Measurements from ENCODE around the gene KCNN3.

The KCNN3 gene

DNA sequence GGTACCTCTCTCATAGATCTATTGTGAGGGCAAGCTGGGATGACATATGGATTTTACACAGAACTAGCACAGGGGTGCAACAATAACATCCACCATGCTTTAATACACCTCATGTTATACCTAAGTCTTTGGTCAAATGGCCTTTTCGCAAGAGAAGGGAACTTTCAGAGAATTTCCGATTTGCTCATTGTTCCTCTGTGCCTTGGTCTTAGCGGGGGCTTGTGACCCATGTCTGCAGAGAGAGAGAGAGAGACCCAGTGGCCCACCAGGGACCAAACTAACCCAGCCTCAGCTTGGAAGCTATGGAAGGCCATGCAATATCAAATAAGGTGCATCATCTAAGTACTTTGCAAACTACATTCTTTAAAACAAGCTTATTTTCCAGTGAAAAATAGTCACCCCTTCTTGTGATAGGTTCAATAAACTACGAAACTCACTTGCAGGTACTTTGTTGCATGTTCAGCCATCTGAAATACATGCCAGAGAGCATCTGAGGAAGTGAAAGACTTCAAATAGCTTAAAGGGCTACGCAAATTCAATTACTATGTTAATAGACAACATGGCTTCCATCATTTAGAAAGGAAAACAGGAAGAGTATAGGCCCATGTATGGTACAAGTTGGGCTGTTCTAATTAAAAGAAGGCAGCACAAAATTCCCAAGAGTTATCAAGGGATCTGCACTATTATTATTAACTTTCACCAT lies 100.7 kb downstream of the KCNN3 start:
- no peak for DNase-seq

DNA sequence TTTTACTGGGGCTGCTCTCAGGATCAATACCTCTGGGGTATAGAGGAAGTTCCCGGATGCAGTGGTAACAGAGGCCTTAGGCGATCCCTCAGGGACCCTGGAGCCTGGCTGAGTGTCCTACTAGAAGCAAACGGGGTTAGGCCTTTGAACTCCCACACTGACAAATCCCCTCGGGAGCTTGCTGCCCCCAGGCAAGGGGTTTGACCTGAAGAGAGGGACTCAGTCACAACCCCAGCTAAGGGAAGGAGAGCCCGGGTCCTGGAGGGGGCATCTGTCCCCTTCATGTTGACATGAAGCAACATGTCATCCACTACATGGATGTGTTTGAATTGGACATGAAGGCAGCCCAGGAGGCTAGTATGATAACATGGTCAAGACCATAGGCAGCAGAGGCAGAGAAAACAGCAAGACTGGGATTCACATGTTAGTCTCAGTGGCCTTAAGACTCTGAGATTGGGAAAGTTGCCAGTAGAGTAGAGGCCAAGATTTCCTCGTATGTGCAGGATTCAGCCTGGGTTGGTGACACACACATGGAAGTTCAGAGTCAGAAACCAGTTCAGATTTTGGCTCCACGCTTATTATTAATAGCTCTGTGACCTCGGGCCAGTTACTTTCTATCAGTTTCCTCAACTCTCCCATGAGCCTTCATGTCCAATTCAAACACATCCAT lies 101.5 kb downstream of the KCNN3 start:
- no peak for DNase-seq

GRCh38 chr1:154767315-154768240 lies 102.5 kb downstream of the KCNN3 start:
- DNase-seq: no peak

- DNase-seq: no peak
These were observed 104.1 kb downstream of the KCNN3 start for GRCh38 chr1:154765970-154766369.

DNA sequence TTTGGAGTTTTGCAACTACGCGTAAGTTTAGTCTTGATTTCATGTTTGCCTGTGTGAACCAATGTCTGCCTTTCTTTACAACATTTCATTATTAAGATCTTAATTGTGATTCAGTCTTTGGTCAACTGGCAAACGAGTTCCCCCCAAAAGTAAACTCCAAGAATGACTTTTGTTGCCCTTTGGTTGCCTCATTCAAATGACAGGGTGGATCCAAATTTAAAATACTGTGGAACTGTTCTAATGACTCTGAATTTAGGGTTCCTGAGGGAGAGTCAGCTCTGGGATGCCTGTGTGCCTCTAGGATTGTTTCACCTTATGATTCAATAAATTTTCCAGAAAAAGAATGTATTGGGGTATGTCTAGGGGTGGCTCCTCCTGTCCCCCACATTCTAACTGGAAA lies 105.3 kb downstream of the KCNN3 start:
- no peak for DNase-seq

GRCh38 chr1:154764181-154764580 lies 105.9 kb downstream of the KCNN3 start:
- no peak for DNase-seq

- DNase-seq: peak; percentile 61 to 80 (median 76)
These were observed 109.6 kb downstream of the KCNN3 start for GRCh38 chr1:154760469-154760933.

DNA sequence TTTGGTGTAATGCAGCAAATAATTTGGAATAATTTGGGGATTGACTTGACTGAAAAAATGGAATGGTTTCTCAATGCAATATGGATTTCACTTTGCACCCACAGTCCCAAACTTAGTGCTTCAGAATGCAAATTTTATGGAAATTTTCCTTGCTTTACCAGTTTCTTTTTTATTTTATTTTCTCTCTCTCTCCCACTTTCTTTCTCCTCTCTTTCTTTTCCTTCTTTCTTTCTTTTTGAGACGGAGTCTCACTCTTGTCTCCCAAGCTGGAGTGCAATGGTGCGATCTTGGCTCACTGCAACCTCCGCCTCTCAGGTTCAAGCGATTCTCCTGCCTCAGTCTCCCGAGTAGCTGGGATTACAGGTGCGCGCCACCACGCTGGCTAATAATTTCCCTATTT lies 110.3 kb downstream of the KCNN3 start:
- no peak for DNase-seq

- peak in 2 of 5 donors; percentile 15 to 90 for DNase-seq
These were observed 110.9 kb downstream of the KCNN3 start for GRCh38 chr1:154759196-154759595.

DNA sequence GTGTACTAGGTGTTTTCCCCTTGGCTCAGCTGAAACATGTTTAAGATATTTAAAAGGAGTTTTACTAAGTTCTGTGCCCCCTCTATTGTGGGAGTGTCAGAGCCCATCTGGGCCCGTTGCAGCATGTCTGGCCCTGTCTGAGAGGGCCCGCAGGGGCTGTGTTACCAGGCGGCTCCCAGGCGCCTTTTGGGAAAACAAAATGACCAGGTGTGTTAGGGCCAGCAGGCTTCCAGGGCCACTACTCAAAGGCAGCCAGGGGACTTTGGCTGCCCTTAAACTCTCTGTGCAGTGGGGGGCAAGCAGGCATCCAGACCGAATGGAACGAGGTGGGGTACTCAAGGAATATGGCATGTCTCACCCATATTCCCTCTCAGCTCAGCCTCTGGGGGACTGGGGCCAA lies 111.7 kb downstream of the KCNN3 start:
- no peak for DNase-seq

DNA sequence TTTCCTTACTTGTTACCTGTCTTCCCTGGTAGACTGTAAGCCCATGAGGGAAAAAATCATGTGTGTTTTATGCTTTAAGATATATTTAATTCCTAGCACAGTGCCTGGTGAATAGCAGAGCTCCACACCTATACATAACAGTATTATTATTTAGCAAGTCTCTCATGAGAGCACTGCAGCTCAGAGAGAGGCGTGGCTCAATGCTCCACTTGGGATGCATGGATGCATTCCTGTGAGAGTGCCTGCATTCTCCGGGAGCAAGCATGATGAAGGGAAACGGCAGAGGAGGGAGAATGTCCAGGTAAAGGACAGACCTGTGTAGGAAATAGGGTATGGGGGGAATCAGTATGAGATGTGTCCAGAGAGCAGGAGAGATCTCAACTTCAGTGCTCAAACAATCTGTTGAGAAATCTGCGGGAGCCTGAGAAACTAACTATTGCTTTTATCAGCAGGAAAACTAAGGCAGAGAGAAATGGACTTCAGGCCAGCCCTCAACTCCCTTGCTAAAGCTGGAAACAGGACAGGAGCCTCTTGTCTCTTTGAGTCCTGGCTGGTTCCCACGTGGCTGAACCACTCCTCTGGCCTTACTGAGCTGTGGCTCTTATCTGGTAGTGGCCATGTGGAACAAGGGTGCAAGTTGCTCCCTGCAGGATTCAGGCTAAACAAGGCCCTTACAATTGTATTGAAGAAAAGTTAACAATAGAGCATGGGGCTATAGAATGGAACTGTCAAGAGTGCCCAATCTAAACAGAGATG lies 113.1 kb downstream of the KCNN3 start:
- DNase-seq: no peak

DNA sequence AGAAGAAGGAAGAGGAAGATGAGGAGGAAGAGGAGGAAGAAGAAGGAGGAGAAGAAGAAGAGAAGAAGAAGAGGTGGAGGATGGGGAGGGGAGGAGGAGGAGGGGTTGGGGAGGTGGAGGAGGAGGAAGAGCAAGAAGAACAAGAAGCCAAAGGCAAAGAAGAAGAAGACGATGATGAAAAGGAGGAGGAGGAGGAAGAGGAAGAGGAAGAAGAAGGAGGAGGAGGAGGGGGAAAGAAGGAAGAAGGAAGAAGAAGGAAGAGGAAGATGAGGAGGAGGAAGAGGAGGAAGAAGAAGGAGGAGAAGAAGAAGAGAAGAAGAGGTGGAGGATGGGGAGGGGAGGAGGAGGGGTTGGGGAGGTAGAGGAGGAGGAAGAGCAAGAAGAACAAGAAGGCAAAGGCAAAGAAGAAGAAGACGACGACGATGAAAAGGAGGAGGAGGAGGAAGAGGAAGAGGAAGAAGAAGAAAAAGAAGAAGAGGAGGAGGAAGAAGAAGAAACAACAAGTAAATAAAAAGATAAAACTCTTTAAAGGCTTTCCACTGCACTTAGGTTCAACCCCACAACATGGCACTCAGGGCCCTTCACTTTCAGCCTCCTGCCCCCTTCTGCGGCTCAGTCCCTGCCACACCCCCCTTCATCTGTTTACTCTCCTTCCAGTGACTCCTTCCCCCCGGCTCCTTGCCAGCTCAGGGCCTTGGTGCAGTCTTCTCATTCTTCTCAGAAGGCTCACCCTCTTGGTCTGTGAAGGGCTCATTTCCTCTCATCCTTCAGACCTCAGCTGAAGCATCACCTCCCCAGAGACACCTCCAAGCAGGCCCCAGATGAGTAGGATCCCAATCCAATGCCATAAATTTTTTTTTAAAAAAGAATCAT lies 114.0 kb downstream of the KCNN3 start:
- no peak for DNase-seq

GRCh38 chr1:154753426-154753825 lies 116.7 kb downstream of the KCNN3 start:
- DNase-seq: no peak

DNA sequence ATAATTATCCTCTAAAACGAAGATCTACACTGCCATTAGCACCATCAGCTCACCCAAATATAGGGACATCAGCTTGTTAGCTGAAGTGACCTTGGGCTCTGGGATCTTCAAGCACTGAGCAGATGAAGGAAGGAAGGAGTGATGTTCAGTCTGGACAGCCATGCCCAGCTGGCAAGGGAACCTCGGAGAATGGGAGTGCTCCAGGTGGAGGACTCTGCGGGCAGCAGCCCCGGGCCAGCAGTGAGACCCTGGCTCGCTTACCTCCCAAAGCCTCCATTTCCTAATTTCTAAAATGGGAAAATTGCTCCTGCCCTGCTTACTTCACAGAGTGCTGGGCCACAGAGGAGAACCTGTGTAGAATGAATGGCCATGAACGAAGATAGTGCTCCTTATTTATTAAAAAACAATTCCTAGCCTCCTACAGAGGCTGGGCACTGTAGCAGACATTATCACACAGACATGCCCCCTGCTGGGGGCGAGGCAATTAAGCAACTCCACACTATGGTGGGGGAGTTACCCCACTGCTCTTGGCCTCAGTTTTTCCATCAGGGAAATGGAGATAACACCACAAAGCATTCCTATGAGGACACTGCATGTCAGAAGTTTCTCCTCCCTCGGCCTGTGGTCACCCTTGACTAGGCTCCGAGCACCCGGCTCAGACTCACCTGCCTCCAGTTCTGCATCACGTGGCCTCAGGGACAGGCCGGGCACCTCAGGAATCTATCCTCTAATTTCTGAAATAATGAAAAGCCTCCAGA lies 117.6 kb downstream of the KCNN3 start:
- DNase-seq: no peak

DNA sequence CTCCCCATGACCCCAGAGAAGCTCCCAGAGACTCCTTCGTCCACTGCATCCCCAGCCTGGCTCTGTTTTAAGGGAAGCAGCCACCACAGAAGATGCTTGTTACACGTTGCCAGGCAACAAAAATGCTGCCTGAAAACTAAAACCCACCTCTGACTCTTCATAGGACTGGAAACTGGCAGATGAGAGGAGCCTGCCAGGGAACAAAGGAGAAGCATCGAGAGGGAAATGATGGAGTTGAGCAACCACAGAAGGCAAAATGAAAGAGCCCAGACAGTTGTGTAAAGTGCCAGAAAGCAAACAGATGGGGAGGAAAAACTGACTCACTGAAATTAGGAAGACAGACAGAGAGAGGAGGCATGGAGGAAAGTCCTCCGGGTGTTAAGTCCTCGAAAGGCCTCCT lies 118.4 kb downstream of the KCNN3 start:
- DNase-seq: no peak

DNA sequence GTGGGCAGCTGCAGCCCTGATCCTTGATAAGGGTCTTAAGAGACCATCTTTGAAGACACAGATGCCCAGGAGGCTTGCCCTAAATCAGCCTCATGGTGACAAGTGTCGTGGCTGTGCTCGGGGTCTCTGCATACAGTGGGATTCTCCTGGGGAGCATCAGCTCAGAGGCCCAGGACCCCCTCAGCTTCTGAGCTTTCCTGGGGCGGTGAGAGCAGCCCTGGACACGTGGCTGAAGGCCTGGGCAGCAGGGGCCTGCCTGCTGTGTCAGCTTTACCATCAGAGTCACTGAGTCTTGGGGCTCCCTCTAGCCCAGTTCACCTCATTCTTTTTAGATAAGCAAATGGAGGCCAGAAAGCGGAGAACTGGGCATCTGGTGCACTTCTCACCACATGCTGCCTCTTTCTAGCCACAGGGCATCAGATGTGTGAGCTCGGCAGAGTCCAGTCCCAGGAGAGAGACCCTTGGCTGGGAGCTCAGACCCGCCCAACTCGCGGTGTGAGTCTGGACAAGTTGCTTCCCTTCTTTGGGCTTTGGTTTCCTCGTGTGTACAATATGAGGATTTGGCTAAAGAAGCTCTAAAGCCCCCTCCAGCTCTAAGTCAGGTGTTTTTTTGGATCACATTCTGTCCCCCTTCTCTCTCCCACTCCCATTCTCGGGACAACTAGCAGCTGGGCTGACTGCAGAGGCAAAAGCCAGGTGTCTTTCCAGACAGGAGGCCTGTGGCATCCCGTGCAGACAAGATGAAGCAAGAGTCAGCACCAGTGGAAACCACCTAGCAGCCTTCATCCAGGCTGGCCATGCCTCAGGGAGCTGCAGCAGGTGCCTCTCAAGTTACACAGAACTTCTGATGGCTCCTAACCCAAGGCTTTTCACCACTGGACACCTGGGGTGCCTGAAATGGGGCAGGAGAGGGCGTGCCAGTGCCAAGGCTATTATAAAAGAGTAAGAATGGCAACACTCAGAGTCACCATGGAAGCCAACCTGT lies 119.1 kb downstream of the KCNN3 start:
- no peak for DNase-seq

DNA sequence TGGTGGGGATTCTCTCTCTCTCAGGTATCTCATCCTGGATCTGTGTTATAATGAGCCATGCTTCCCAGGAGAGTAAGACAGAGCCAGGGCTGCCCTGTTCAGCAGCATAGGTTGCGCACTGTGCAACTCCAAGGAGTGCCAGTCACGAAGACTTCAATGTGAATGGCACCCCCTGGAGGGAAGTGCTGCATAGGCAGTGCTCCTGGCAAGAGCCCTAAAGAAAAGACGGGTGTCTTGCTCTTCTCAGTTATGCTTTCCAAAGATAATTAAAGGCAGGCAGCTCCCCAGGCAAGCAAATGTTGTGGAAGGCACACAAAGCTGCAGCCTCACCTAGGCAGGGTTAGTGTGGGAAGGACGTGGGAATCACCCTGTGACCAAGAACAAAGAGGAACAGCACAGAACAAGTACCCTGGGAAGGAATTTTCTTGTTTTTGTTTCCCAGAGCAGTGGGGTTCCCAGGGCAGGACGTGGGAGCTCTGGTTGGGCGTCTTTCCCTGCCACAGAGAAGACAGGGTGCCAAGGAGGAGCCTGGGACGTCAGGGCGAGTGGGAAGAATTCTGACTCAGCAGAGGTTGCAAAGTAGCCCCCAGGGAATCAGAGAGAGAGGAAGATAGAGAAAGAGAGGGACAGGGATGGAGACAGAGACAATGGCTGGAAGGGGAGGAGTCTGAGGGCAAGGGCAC lies 120.9 kb downstream of the KCNN3 start:
- DNase-seq: peak in 1 of 5 donors; percentile 47

DNA sequence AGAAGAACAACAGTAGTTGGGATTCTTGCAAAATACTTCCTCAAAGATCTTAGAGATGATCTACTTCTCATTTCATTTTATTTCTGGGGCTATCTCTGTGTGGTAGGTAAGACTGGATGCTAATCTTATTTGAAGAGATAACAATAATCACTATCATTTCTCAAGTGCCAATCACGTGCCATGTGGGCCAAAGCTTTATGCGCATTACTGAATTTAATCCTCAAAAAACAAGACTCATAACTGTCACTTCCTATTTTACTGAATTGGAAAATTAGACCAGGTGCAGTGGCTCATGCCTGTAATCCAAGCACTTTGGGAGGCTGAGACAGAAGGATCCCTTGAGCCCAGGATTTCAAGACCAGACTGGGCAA lies 121.7 kb downstream of the KCNN3 start:
- DNase-seq: no peak

Measured in T-helper 1 cell (primary cell).